AG04450 (cell line): ENCODE data around the gene NSUN6. TPM values are rescaled to one million over a fixed set of nuclear protein-coding genes. Genes with fewer than 3 reads are reported as not detected.

Experiments
- CTCF ChIA-PET: fragments of 300-600, 350-600 bp; formaldehyde crosslinking; extraction: SDS; loops from one replicate; lab custom pipeline; 2022; ENCODE audit warnings: antibody characterized with exemption, inconsistent platforms; lab: Charles Lee
- POLR2A ChIA-PET: fragments of 350-600 bp; formaldehyde crosslinking; extraction: SDS; loops from one replicate; lab custom pipeline; 2021; ENCODE audit warnings: antibody characterized with exemption, inconsistent platforms; lab: Yijun Ruan, JAX
- DNase-seq: peaks from one replicate; pipeline ENCODE4 v3.0.0-alpha.2; 2011; ENCODE audit warnings: low read depth, low spot score
- H3K27ac ChIP-seq: one replicate; pipeline ENCODE4 v1.5.1; 2012; ENCODE audit warnings: low read depth, low read length, control low read depth
- H3K27me3 ChIP-seq: one replicate; pipeline ENCODE4 v1.6.0; 2012; ENCODE audit warnings: low read length; ENCODE audit not compliant: control insufficient read depth, insufficient read depth
- H3K4me3 ChIP-seq: 2 replicates; pipeline ENCODE4 v1.5.1; 2011; ENCODE audit warnings: mild to moderate bottlenecking, low read depth, low read length, control low read depth
- H3K9me3 ChIP-seq: 2 replicates; pipeline ENCODE4 v1.5.1; 2012; ENCODE audit warnings: low read length; ENCODE audit not compliant: control insufficient read depth, insufficient read depth
- CTCF ChIP-seq: IDR thresholded peaks from 2 replicates; pipeline ENCODE4 v1.5.1; 2011; ENCODE audit warnings: low read depth, low read length, control low read depth, inconsistent platforms
- polyA plus RNA-seq: library from polyadenylated mRNA; depleted of rRNA; stranded (reverse); fragments of >200 nt; gene quantifications from 2 replicates; pipeline ENCODE4 v1.2.3, GENCODE V29; 2011

NSUN6 gene
- polyA plus RNA-seq, 1 experiment, result 7.6 TPM

GRCh38 chr10:18656724-18657123 lies 5.3 kb upstream of the NSUN6 start:
- ChIA-PET POLR2A (no interaction called here), CTCF (no interaction called here)
- no peaks in the 10 kb centered on the region for H3K27me3 ChIP-seq
- H3K27ac ChIP-seq, result no peak overlapping the region
- no peaks in the 10 kb centered on the region; the same call in 1 of the 2 replicates for H3K9me3 ChIP-seq
- DNase-seq, result no peak
- no peak overlapping the region for H3K4me3 ChIP-seq
- TF ChIP-seq CTCF, result no peak

- H3K27ac ChIP-seq, result no peak overlapping the region
- no peaks in the 10 kb centered on the region for H3K9me3 ChIP-seq
- no peak for DNase-seq
- H3K4me3 ChIP-seq, result no peak overlapping the region
- no peak for TF ChIP-seq CTCF
- CTCF ChIA-PET, result no interaction called here
- no peaks in the 10 kb centered on the region for H3K27me3 ChIP-seq
- POLR2A ChIA-PET, result no interaction called here
These were observed 1.7 kb upstream of the NSUN6 start for GRCh38 chr10:18653112-18653511.

GRCh38 chr10:18650404-18650997 lies 886 bp downstream of the NSUN6 start:
- TF ChIP-seq CTCF, result no peak
- no peak for DNase-seq
- H3K27me3 ChIP-seq, result no peaks in the 10 kb centered on the region
- peak overlapping the region; percentile 87 for H3K4me3 ChIP-seq
- CTCF ChIA-PET, result interaction anchor here (0.6 kb wide), 1 partner anchor 1176 kb away, joined by 6 read pairs; no protein-coding TSS in a partner anchor
- POLR2A ChIA-PET, result interaction anchor here (0.9 kb wide), 1 partner anchor 8 kb away, joined by 5 read pairs; the partner anchor contains the start of gene ARL5B
- H3K9me3 ChIP-seq, result no peaks in the 10 kb centered on the region
- H3K27ac ChIP-seq, result no peak overlapping the region

GRCh38 chr10:18649364-18649959 lies 1.9 kb downstream of the NSUN6 start:
- TF ChIP-seq CTCF, result no peak
- no peak for DNase-seq
- no peak overlapping the region for H3K27ac ChIP-seq
- H3K9me3 ChIP-seq, result no peaks in the 10 kb centered on the region
- CTCF ChIA-PET, result no interaction called here
- POLR2A ChIA-PET, result interaction anchor here (0.6 kb wide), 1 partner anchor 9 kb away, joined by 3 read pairs; the partner anchor contains the start of gene ARL5B
- peak overlapping the region; percentile 87 for H3K4me3 ChIP-seq
- no peaks in the 10 kb centered on the region for H3K27me3 ChIP-seq

GRCh38 chr10:18647945-18648344 lies 3.4 kb downstream of the NSUN6 start:
- CTCF ChIA-PET, result no interaction called here

More at GRCh38 chr10:18647945-18648344, 3.4 kb downstream of the NSUN6 start:
- DNase-seq, result no peak
- H3K9me3 ChIP-seq, result no peaks in the 10 kb centered on the region
- POLR2A ChIA-PET, result no interaction called here
- H3K4me3 ChIP-seq, result no peak overlapping the region
- H3K27me3 ChIP-seq, result no peaks in the 10 kb centered on the region
- no peak overlapping the region for H3K27ac ChIP-seq
- no peak for TF ChIP-seq CTCF
